ENCODE results near the gene PHF14.

Gene PHF14

DNA sequence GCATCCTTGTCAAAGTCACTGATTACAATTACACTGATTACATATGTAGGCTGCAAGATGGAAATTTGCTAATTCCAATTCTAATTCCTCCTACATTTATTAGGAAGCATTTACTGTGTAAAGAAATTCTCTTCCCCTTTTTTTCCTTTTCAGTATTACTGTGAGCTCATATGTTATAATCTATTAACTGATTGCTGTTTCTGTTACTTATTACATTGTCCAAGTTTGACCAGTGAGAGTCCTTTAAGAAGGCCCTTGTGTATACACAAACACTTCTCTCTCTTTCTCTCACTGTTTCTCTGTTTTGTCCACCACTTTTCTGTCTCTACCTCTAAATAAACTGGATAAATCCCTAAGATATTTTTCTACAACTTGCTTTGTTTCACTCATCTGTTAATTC is 31.5 kb downstream of the PHF14 start:
- DNase-seq (ENCODE audit: low read depth, low spot score): no peak
- in situ Hi-C loops (cut with HindIII; ENCODE audit: low sequenced_read_pairs): no loop called here
- TF ChIP-seq, protein P1, sequence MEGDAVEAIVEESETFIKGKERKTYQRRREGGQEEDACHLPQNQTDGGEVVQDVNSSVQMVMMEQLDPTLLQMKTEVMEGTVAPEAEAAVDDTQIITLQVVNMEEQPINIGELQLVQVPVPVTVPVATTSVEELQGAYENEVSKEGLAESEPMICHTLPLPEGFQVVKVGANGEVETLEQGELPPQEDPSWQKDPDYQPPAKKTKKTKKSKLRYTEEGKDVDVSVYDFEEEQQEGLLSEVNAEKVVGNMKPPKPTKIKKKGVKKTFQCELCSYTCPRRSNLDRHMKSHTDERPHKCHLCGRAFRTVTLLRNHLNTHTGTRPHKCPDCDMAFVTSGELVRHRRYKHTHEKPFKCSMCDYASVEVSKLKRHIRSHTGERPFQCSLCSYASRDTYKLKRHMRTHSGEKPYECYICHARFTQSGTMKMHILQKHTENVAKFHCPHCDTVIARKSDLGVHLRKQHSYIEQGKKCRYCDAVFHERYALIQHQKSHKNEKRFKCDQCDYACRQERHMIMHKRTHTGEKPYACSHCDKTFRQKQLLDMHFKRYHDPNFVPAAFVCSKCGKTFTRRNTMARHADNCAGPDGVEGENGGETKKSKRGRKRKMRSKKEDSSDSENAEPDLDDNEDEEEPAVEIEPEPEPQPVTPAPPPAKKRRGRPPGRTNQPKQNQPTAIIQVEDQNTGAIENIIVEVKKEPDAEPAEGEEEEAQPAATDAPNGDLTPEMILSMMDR (IDR thresholded peaks at IDR 0.05; ENCODE audit: low read depth, low read length): no peak
- H3K4me3 ChIP-seq (ENCODE audit: low read depth, low read length): no peak overlapping the region

DNA sequence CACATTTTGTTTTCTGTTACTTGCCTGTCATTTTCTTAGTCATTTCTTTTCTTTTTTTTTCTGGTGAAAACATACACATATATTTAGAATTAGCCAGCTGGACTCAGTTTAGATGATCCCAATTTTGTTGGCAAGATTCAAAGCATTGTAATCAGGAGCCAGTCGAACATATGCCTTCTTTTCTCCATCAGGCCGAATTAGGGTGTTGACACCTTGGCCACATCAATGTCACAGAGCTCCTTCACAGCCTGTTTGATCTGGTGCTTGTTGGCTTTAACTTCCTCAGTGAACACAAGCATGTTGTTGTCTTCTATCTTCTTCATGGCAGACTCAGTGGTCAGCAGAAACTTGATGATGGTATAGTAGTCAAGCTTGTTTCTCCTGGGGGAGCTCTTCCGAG is 32.6 kb downstream of the PHF14 start:
- in situ Hi-C loops (cut with HindIII; ENCODE audit: low sequenced_read_pairs): no loop called here
- DNase-seq (ENCODE audit: low read depth, low spot score): no peak
- TF ChIP-seq, protein P1 (IDR thresholded peaks at IDR 0.05; ENCODE audit: low read depth, low read length): no peak
- no peak overlapping the region for H3K4me3 ChIP-seq (ENCODE audit: low read depth, low read length)

DNA sequence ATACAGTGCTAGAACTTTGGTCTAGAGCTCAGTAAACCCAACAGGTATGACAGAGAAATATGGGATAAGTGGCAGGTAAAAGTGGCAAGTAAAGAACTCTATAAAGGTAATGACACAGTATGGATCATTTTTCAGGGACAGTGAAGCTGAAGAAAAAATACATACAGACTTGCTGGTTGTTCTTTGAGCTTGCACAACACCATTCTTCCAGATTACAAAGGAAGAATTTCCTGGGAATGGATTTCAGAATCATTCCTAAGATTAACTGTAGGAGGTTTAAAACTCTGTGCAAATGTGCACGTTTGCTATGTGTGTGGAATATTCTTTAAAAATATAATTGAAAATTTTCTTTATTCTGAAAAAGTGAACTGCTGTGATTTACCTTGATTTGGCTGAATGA is 36.0 kb downstream of the PHF14 start:
- in situ Hi-C loops (cut with HindIII; ENCODE audit: low sequenced_read_pairs): no loop called here
- no peak for DNase-seq (ENCODE audit: low read depth, low spot score)
- TF ChIP-seq, protein P1 (IDR thresholded peaks at IDR 0.05; ENCODE audit: low read depth, low read length): no peak
- no peak overlapping the region for H3K4me3 ChIP-seq (ENCODE audit: low read depth, low read length)

DNA sequence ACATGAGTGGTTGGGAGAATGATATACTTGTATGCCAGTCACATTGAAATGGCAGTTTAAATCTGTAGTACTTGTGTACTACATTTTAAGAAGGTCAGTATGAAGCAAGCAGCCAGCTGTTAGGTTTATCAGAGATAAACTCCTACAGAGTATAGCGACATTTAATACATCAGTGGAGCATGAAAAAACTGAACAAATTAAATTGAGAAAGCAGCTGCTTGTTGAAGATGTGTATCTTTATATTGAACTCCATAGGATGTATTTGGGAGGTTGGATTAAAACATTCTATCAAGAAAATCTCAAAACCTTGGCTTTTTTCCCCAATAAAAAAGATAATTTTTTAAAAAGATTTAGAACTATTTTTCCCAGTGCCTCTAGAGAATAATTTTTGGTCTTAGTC is 47.8 kb downstream of the PHF14 start:
- no peak overlapping the region for H3K4me3 ChIP-seq (ENCODE audit: low read depth, low read length)
- TF ChIP-seq, protein P1 (IDR thresholded peaks at IDR 0.05; ENCODE audit: low read depth, low read length): no peak
- no peak for DNase-seq (ENCODE audit: low read depth, low spot score)
- in situ Hi-C loops (cut with HindIII; ENCODE audit: low sequenced_read_pairs): no loop called here

DNA sequence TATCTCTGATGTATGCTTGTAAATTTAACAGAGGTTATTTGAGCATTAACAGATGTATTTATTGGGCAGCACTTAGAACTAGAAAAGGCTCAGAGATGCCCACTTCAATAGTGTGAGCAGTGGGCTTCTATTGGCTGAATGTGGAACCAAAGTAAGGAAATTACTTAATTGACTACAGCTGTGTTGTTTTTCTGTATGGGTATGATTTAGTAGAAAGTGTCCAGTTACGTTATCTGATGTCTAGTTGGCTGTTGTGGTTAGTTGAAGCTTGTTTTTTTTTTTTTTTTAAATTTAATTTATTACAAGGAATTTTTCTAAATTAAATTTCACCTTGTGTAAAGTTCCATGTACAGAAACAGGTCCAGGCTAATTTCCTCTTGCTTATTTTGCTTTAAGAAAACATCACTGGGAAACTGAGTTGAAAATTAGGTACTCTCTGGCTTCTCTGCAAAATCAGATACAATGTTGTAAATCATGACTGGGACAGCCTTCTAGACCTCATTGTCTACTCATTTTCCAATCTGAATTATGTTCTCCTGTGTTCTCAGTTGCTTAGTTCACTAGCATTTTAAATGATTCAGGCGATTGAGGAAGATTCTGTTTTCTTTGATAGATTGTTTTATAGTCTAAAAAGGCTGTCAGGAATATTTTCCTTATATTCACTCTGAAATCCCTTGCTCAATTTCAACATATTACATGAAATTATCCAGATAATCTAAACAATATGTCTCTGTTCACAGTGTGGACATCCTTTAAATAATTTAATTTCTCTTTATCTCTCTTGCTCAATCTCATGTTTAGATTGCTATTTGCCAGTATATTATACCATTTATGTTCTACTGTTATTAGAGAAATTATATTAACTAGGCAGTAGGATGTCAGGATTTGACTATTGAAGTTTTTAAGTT is 53.0 kb downstream of the PHF14 start:
- DNase-seq (ENCODE audit: low read depth, low spot score): no peak
- TF ChIP-seq, protein P1 (IDR thresholded peaks at IDR 0.05; ENCODE audit: low read depth, low read length): no peak
- in situ Hi-C loops (cut with HindIII; ENCODE audit: low sequenced_read_pairs): no loop called here
- H3K4me3 ChIP-seq (ENCODE audit: low read depth, low read length): no peak overlapping the region

DNA sequence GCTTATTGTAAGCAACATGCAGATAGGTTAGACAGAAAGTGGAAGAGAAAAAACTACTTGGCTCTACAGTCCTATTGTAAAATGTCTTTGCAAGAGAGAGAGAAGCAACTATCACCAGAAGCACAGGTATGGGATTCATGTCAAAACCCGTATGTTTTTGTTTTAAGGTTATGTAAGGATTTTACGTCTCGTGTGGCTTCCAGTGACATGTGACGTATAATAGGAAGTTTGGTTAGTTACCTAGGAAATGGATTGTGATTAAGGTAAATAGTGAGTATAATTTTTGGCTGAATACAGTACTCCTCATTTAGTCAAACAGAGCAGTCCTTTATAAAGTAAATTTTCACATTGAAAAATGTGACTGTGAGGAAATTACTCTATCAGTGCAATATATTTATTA is 62.0 kb downstream of the PHF14 start:
- DNase-seq (ENCODE audit: low read depth, low spot score): no peak
- in situ Hi-C loops (cut with HindIII; ENCODE audit: low sequenced_read_pairs): no loop called here
- TF ChIP-seq, protein P1 (IDR thresholded peaks at IDR 0.05; ENCODE audit: low read depth, low read length): no peak
- no peak overlapping the region for H3K4me3 ChIP-seq (ENCODE audit: low read depth, low read length)
